GM13977 (cell line): ENCODE measurements around the gene SLC5A10.
A peak's percentile ranks its signal among the peaks of the same experiment; 100 is the strongest.
"Not testable (repeated sequence)": the region's sequence is repeated elsewhere in the genome, so short reads cannot be mapped to it uniquely, and the experiment has no call there.

Experiments
- DNase-seq: peaks from one replicate; pipeline ENCODE4 v3.0.0; 2012; ENCODE audit warnings: low spot score
- in situ Hi-C: fragments of 300-500 bp; cut with MboI; formaldehyde crosslinking; loops from one replicate; pipeline ENCODE4 v1.12.0; 2022; ENCODE audit warnings: low sequenced_read_pairs, low pct_unique_long_range_greater_than_20kb, mixed read lengths, inconsistent platforms; ENCODE audit not compliant: unreplicated experiment
- TF ChIP-seq, protein P1 (sequence below): IDR thresholded peaks from 2 replicates; pipeline ENCODE4 v1.5.1; 2012; ENCODE audit warnings: mild to moderate bottlenecking, control low read depth; ENCODE audit not compliant: insufficient read depth; ENCODE audit errors: extremely low read depth, missing control alignments

SLC5A10 gene

GRCh38 chr17:19031729-19032128 lies 79.8 kb downstream of the SLC5A10 start:
- TF ChIP-seq, protein P1, sequence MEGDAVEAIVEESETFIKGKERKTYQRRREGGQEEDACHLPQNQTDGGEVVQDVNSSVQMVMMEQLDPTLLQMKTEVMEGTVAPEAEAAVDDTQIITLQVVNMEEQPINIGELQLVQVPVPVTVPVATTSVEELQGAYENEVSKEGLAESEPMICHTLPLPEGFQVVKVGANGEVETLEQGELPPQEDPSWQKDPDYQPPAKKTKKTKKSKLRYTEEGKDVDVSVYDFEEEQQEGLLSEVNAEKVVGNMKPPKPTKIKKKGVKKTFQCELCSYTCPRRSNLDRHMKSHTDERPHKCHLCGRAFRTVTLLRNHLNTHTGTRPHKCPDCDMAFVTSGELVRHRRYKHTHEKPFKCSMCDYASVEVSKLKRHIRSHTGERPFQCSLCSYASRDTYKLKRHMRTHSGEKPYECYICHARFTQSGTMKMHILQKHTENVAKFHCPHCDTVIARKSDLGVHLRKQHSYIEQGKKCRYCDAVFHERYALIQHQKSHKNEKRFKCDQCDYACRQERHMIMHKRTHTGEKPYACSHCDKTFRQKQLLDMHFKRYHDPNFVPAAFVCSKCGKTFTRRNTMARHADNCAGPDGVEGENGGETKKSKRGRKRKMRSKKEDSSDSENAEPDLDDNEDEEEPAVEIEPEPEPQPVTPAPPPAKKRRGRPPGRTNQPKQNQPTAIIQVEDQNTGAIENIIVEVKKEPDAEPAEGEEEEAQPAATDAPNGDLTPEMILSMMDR, result peak; percentile 68
- DNase-seq, in situ Hi-C loops: not testable (repeated sequence)

DNA sequence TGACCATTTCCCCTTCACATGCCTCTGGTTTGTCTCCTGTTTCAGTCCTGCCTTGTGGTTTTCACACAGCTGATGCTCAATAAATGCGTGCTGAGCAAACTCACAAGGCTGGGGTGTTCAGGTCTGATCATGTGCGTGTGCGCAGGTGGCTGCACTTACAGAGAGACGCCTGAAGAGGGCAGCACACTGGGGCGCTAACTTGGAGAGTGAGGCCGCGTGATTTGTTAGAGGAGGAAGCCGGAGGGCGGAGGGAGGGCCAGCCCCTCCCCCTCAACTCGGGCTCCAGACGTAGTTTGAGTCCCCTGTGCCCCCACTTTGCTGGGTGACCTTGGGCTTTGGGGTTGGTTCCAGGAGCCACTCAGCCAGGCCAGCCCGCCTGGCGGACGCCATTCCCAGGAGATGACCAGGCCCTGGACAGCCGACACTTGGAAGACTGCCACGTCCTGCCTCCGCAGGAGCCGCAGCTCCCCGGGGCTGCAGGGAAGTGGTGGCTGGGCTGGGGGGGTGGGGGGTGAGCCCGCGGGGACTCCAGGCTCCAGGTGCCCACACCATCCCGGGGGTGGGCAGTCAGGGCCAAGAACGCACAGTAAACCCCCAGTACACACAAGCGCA lies 80.5 kb downstream of the SLC5A10 start:
- in situ Hi-C loops, DNase-seq: not testable (repeated sequence)

- DNase-seq, in situ Hi-C loops: not testable (repeated sequence)
Measured at GRCh38 chr17:19036186-19036585, 84.2 kb downstream of the SLC5A10 start.

DNA sequence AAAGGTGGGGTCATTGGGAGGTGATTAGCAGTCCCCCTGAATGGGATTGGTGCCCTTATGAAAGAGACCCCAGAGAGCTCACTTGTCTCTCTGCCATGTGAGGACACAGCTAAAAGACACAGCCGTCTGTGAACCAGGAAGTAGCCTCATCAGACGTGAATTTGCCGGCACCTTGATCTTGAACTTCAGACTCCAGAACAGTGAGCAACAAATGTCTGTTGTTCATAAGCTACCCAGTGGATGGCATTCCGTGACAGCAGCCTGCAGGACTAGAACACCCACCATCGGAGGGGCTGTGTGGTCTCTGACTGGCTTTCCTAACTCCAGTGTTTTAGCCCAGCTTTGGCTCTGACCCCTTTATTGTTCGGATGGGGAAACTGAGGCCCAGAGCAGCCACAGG lies 85.6 kb downstream of the SLC5A10 start:
- in situ Hi-C loops, DNase-seq: not testable (repeated sequence)

DNA sequence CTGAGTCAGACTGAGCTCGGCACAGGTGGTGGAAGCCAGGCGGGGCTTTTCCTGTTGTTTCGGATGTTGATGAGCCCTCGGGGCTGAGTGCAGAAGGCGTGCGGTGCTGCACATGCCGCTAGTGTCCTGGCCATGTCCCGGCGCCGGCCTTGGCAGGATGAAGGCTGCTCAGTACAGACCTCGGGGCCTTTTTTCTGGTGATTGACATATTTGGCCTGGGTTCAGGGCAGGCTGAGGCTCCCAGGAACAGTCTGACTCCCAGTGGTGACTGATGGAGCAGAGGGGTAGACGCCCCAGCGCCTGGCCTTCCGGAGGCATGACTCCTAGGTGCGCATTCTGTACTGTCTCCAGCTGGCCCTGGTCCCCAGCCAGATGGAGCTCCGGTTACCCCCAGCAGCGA lies 86.0 kb downstream of the SLC5A10 start:
- DNase-seq, in situ Hi-C loops: not testable (repeated sequence)

GRCh38 chr17:19038730-19039129 lies 86.8 kb downstream of the SLC5A10 start:
- DNase-seq, in situ Hi-C loops: not testable (repeated sequence)

DNA sequence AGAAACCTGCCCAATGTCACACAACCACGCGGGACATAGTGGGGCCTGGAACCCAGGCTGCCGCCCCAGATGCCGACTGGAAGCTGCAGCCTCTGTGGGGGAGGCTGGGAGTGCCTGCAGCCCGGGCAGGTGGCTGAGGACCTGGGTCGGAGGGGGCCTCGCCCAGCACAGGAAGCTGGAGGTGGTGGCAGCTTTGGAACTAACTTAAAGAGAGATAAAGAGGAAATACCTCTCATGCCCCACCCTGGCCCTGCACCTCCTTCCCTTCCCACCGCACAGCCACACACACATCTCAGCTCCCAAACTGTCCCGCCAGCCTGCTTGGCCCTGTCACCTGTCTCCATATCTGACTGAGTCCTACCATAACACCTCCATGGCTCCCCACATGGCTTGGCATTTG lies 88.4 kb downstream of the SLC5A10 start:
- in situ Hi-C loops, DNase-seq: not testable (repeated sequence)

DNA sequence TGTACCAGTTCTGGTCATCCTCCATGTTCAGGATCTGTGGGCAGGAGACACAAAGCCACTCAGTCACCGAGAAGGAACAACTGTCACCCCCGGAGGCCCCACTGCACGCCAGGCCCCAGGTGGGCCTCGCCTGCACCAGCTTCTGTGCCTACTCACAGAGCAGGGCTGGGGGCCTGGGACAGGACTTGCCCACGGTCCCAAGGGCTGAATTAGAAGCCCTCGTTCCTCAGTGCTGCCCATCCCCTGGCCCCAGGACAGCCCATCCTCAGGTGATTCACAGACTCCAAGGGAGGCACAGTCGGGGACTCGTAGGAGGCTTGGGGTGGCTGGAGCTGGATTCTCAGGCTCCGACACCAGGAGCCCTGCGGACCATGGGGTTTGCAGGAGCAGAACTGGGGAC lies 89.9 kb downstream of the SLC5A10 start:
- DNase-seq, in situ Hi-C loops: not testable (repeated sequence)

DNA sequence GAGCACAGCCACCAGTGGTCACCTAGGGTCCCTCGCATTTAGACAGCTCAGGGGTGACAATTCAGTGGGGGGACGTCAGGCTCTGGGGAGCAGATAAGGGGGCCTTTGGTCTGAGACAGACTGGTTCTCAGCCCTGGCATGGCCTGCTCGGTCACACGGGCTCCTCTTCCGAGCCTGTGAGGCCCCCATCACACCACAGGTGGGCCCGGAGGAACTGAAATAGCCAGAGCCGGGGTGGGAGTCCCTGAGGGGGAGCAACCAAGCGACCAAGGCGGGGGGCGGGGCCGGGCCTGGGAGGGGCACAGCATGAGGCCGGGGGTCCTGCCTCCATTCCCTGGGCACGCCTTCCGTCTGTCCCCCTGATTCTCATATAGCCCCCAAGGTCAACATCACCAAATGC lies 90.4 kb downstream of the SLC5A10 start:
- DNase-seq, in situ Hi-C loops: not testable (repeated sequence)

DNA sequence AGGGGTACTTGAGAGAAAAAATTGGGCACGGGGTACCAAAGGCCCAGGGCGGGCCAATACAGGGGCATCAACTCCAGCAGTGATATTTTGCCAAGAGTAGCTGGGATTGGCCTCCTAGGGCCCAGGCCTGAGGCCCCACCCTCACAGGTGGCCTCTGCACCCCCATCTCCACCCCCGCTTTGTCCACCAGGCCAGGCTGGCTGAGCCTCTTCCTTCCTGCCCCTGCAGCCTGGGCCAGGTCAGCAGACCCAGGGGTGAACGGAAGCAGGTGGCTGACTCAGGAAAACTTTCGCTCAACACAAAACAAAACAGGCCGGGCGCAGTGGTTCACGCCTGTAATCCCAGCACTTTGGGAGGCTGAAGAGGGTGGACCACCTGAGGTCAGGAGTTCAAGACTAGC lies 91.1 kb downstream of the SLC5A10 start:
- in situ Hi-C loops, result not testable (repeated sequence)

DNA sequence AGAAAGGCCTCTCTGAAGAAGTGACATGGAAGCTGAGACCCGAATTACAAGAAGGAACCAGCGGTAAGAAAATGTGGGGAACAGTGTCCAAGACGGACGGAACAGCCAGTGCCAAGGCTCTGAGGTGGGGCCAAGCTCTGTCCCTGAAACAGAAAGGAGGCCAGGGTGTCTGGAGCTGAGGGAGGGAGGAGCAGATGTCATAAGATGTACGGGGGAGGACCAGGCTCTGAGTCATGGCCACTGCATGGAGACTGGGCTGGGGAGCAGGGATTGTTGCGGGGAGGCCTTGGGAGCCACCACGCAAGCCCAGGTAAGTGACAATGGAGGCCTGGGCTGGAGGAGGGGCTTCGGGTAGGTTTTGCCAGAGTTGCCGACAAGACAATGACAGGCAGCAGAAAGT lies 92.7 kb downstream of the SLC5A10 start:
- in situ Hi-C loops, DNase-seq: not testable (repeated sequence)

More for the DNA sequence above, 91.1 kb downstream of the SLC5A10 start:
- DNase-seq, result not testable (repeated sequence)

GRCh38 chr17:19046782-19047375 lies 94.9 kb downstream of the SLC5A10 start, which contains the start of gene GRAP:
TSS of gene GRAP (minus strand) at chr17:19046957. CDS start at chr17:19046926, 31 bp downstream.
- DNase-seq, in situ Hi-C loops: not testable (repeated sequence)

- in situ Hi-C loops, DNase-seq: not testable (repeated sequence)
Measured at GRCh38 chr17:19047510-19047909, 95.5 kb downstream of the SLC5A10 start.

- DNase-seq, in situ Hi-C loops: not testable (repeated sequence)
Measured at GRCh38 chr17:19048826-19049225, 96.9 kb downstream of the SLC5A10 start.

DNA sequence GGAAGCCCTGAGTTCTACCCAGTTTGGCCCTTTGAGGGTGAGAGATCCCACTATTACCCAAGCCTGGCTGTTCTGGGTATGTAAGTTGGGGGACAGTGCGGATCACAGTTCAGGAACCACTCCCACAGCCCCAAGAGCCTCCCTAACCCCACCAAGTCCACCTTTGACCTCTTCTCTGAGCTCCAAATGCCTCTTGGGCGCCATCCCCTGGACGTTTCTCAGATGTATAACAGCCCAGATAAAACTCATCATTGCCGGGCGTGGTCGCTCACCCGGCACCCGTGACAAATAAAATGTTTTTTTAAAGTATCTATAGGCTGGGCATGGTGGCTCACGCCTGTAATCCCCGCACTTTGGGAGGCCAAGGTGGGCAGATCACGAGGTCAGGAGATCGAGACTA lies 103.5 kb downstream of the SLC5A10 start:
- DNase-seq, in situ Hi-C loops: not testable (repeated sequence)

DNA sequence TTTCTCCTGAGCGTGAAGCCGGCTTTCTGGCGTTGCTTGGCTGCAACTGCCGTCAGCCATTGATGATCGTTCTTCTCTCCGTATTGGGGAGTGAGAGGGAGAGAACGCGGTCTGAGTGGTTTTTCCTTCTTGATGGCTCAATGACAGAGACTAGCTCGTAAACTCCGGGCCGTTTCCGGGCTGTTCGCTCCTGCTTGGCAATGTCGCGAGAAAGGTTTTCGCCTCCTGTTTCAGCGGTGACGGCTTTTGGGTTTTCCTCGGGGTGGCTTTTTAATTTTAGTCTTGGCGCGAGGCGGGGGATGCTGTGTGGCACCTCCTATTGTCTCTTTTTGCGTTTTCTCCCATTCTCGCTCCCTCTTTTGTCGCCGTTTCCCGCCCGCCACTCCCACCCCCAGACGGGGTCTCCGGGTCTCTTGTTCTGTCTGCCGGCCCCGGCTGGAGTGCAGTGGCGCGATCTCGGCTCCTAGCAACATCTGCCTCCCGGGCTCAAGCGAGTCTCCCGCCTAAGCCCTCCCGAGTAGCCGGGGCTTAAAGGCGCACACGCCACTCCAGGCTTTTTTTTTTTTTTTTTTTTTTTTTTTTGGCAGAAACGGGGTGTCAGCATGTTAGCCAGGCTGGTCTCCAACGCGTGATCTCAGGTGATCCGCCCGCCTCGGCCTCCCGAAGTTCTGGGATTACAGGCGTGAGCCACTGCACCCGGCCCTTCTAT lies 110.2 kb downstream of the SLC5A10 start:
- DNase-seq, result not testable (repeated sequence)

DNA sequence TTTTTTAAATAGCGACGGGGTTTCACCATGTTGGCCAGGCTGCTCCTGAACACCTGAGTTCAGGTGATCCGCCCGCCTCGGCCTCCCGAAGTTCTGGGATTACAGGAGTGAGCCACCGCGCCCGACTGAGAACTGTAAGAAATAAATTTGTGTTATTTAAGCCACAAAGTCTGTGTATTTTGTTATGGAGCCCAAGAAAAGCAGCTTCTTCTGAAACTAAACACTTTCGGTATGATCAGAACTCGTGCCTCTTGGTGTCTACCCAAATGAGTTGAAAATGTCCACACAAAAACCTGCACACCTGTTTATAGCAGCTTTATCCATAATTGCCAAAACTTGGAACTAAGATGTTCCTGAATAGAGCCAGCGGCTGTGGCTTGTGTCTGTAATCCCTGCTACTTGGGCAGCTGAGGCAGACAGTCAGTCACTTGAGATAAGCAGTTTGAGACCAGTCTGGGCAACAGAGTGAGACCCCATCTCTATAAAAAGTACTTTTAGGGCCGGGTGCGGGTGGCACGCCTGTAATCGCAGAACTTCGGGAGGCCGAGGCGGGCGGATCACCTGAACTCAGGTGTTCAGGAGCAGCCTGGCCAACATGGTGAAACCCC lies 110.9 kb downstream of the SLC5A10 start:
- in situ Hi-C loops, DNase-seq: not testable (repeated sequence)

More for the DNA sequence above, 110.2 kb downstream of the SLC5A10 start:
- in situ Hi-C loops, result not testable (repeated sequence)
